Parathyroid adenoma (tissue), 2 donors: ENCODE data around the gene MLIP.

ENCODE experiments used
- H2AFZ ChIP-seq: fragments of 300-600 bp; sonication (generic); one replicate; pipeline ENCODE4 v1.7.0; 2017; ENCODE audit warnings: antibody characterized with exemption, mild to moderate bottlenecking
- H3K27ac ChIP-seq: fragments of 300-600 bp; sonication (generic); one replicate; pipeline ENCODE4 v1.7.0; 2017
- H3K27me3 ChIP-seq: fragments of 300-600 bp; sonication (generic); one replicate; pipeline ENCODE4 v1.7.0; 2017; ENCODE audit warnings: low read length; ENCODE audit not compliant: control insufficient read depth, insufficient read depth
- H3K36me3 ChIP-seq: fragments of 300-600 bp; sonication (generic); one replicate; pipeline ENCODE4 v1.7.0; 2017; ENCODE audit warnings: low read length; ENCODE audit not compliant: control insufficient read depth, insufficient read depth
- H3K4me1 ChIP-seq: fragments of 300-600 bp; sonication (generic); one replicate; pipeline ENCODE4 v1.7.0; 2017; ENCODE audit warnings: control low read depth
- H3K4me2 ChIP-seq: fragments of 300-600 bp; sonication (generic); one replicate; pipeline ENCODE4 v1.7.0; 2017; ENCODE audit warnings: low read length
- H3K4me3 ChIP-seq: fragments of 300-600 bp; sonication (generic); one replicate; pipeline ENCODE4 v1.7.0; 2017; ENCODE audit warnings: low read depth, low read length
- H3K79me2 ChIP-seq: fragments of 300-600 bp; sonication (generic); one replicate; pipeline ENCODE4 v1.7.0; 2017; ENCODE audit warnings: control low read depth
- H3K9ac ChIP-seq: fragments of 300-600 bp; sonication (generic); one replicate; pipeline ENCODE4 v1.7.0; 2017; ENCODE audit warnings: mild to moderate bottlenecking
- H3K9me3 ChIP-seq: fragments of 300-600 bp; sonication (generic); one replicate; pipeline ENCODE4 v1.7.0; 2017; ENCODE audit warnings: low read length; ENCODE audit not compliant: control insufficient read depth
- CTCF ChIP-seq: fragments of 300-600 bp; sonication (generic); IDR thresholded peaks from one replicate; pipeline ENCODE4 v1.7.0; 2017; ENCODE audit warnings: antibody characterized with exemption, mild to moderate bottlenecking
- donor health status: primary hyperparathyroidism.

MLIP gene

GRCh38 chr6:54236984-54237383 is 125.7 kb downstream of the MLIP start:
- no peaks in the 10 kb centered on the region for H3K36me3 ChIP-seq
- H3K9me3 ChIP-seq, result no peaks in the 10 kb centered on the region
- H3K4me1 ChIP-seq, result no peaks in the 10 kb centered on the region
- H3K27ac ChIP-seq, result no peak overlapping the region
- H3K27me3 ChIP-seq, result no peaks in the 10 kb centered on the region
- no peak overlapping the region for H2AFZ ChIP-seq
- H3K4me3 ChIP-seq, result no peak overlapping the region
- H3K79me2 ChIP-seq, result no peaks in the 10 kb centered on the region
- no peak overlapping the region for H3K4me2 ChIP-seq
- TF ChIP-seq CTCF, result no peak
- H3K9ac ChIP-seq, result no peak overlapping the region

GRCh38 chr6:54238396-54238795 is 127.2 kb downstream of the MLIP start:
- no peaks in the 10 kb centered on the region for H3K9me3 ChIP-seq
- H3K79me2 ChIP-seq, result no peaks in the 10 kb centered on the region
- H3K36me3 ChIP-seq, result no peaks in the 10 kb centered on the region
- no peak for TF ChIP-seq CTCF
- no peak overlapping the region for H2AFZ ChIP-seq
- no peaks in the 10 kb centered on the region for H3K4me1 ChIP-seq
- no peak overlapping the region for H3K27ac ChIP-seq
- H3K9ac ChIP-seq, result no peak overlapping the region
- no peak overlapping the region for H3K4me2 ChIP-seq
- no peaks in the 10 kb centered on the region for H3K27me3 ChIP-seq
- H3K4me3 ChIP-seq, result no peak overlapping the region

- Histone ChIP-seq H3K36me3 (no peaks in the 10 kb centered on the region), H3K4me1 (no peaks in the 10 kb centered on the region), H2AFZ (no peak overlapping the region), H3K79me2 (no peaks in the 10 kb centered on the region), H3K9me3 (no peaks in the 10 kb centered on the region), H3K27ac (no peak overlapping the region), H3K9ac (no peak overlapping the region), H3K4me3 (no peak overlapping the region), H3K4me2 (no peak overlapping the region), H3K27me3 (no peaks in the 10 kb centered on the region)
- no peak for TF ChIP-seq CTCF
Observed at GRCh38 chr6:54243699-54244098, 132.5 kb downstream of the MLIP start.

GRCh38 chr6:54244430-54244829 is 133.2 kb downstream of the MLIP start:
- H3K4me3 ChIP-seq, result no peak overlapping the region
- H3K9me3 ChIP-seq, result no peaks in the 10 kb centered on the region
- no peaks in the 10 kb centered on the region for H3K4me1 ChIP-seq
- no peak overlapping the region for H3K27ac ChIP-seq
- H3K36me3 ChIP-seq, result no peaks in the 10 kb centered on the region
- no peaks in the 10 kb centered on the region for H3K27me3 ChIP-seq
- TF ChIP-seq CTCF, result no peak
- H3K4me2 ChIP-seq, result no peak overlapping the region
- no peaks in the 10 kb centered on the region for H3K79me2 ChIP-seq
- H3K9ac ChIP-seq, result no peak overlapping the region
- H2AFZ ChIP-seq, result no peak overlapping the region

GRCh38 chr6:54245265-54245664 is 134.0 kb downstream of the MLIP start:
- TF ChIP-seq CTCF, result no peak
- no peak overlapping the region for H2AFZ ChIP-seq

More at GRCh38 chr6:54245265-54245664, 134.0 kb downstream of the MLIP start:
- Histone ChIP-seq H3K27me3 (no peaks in the 10 kb centered on the region), H3K9me3 (no peaks in the 10 kb centered on the region), H3K4me3 (no peak overlapping the region), H3K4me1 (no peaks in the 10 kb centered on the region), H3K9ac (no peak overlapping the region), H3K79me2 (no peaks in the 10 kb centered on the region), H3K36me3 (no peaks in the 10 kb centered on the region), H3K4me2 (no peak overlapping the region), H3K27ac (no peak overlapping the region)
